Thymus (tissue), 11 donors: ENCODE measurements around the gene DOCK9. TPM values are rescaled to one million over a fixed set of nuclear protein-coding genes. Genes with fewer than 3 reads are reported as not detected.
A peak's percentile ranks its signal among the peaks of the same experiment; 100 is the strongest.

Experiments
- DNase-seq, 9 donors: peaks; one replicate each; pipeline ENCODE4 v3.0.0-alpha.2; 2013; ENCODE audit warnings: low spot score in 9 of 9, low read depth in 6 of 9, missing footprints in 1 of 9
- H3K27ac ChIP-seq, 2 donors: one replicate each; pipeline ENCODE4 v1.5.1; 2013; ENCODE audit warnings: control low read depth in 1 of 2, low read depth in 1 of 2, low read length in 1 of 2, mild to moderate bottlenecking in 1 of 2, moderate library complexity in 1 of 2
- H3K27me3 ChIP-seq, 2 donors: one replicate each; pipeline ENCODE4 v1.5.1; 2013; ENCODE audit warnings: low read length in 1 of 2; ENCODE audit not compliant: control insufficient read depth in 2 of 2, insufficient read depth in 1 of 2
- H3K36me3 ChIP-seq, 2 donors: one replicate each; pipeline ENCODE4 v1.5.1; 2013; ENCODE audit warnings: low read length in 1 of 2, mild to moderate bottlenecking in 1 of 2, moderate library complexity in 1 of 2; ENCODE audit not compliant: control insufficient read depth in 2 of 2, insufficient read depth in 2 of 2
- H3K4me1 ChIP-seq, 2 donors: one replicate each; pipeline ENCODE4 v1.5.1; 2013; ENCODE audit warnings: low read length in 2 of 2; ENCODE audit not compliant: control insufficient read depth in 2 of 2, insufficient read depth in 2 of 2
- H3K4me3 ChIP-seq, 2 donors: one replicate each; pipeline ENCODE4 v1.5.1; 2013; ENCODE audit warnings: low read length in 2 of 2, control low read depth in 1 of 2, mild to moderate bottlenecking in 1 of 2
- H3K9me3 ChIP-seq, 2 donors: one replicate each; pipeline ENCODE4 v1.5.1; 2013; ENCODE audit warnings: low read length in 1 of 2, mild to moderate bottlenecking in 1 of 2; ENCODE audit not compliant: control insufficient read depth in 2 of 2, insufficient read depth in 1 of 2
- WGBS: extraction: QIAGEN DNeasy Blood & Tissue Kit; methylation state at CpG from one replicate; pipeline ENCODE4 v1.1.7; 2013; 5-methylcytosine and 5-hydroxymethylcytosine counted together
- polyA plus RNA-seq: library from polyadenylated mRNA; stranded (reverse); fragments of 200-250 nt; gene quantifications from one replicate; pipeline ENCODE4 v1.2.3, GENCODE V29; 2013
- total RNA-seq: library from RNA; stranded (reverse); fragments of 120-200 nt; gene quantifications from one replicate; pipeline ENCODE4 v1.2.4, GENCODE V29; 2013
- donor health status: healthy.

DOCK9 gene
- total and polyA plus RNA-seq, 2 donors: 34.0 to 37.9 TPM

- no peak for DNase-seq
- WGBS: 85% methylated on average over 7 of the region's 7 CpGs
- peaks cover 10 to 15% of the 10 kb centered on the region in 2 donors for H3K36me3 ChIP-seq
These were observed 143.5 kb downstream of the DOCK9 start for GRCh38 chr13:98834254-98834960.

GRCh38 chr13:98831236-98831635 lies 146.6 kb downstream of the DOCK9 start:
- DNase-seq: no peak
- Histone ChIP-seq H3K27me3 (no peaks in the 10 kb centered on the region), H3K4me3 (no peak overlapping the region), H3K27ac (no peak overlapping the region), H3K36me3 (peaks cover 17 to 19% of the 10 kb centered on the region in 2 donors), H3K4me1 (peaks cover 5 to 13% of the 10 kb centered on the region in 2 donors), H3K9me3 (no peaks in the 10 kb centered on the region)
- WGBS: 89% methylated on average over 8 of the region's 8 CpGs

More at GRCh38 chr13:98834254-98834960, 143.5 kb downstream of the DOCK9 start:
- H3K27me3 ChIP-seq: no peaks in the 10 kb centered on the region
- H3K4me3 ChIP-seq: no peak overlapping the region
- H3K9me3 ChIP-seq: no peaks in the 10 kb centered on the region
- no peak overlapping the region for H3K27ac ChIP-seq
- no peaks in the 10 kb centered on the region for H3K4me1 ChIP-seq

- Histone ChIP-seq H3K27ac (no peak overlapping the region), H3K27me3 (no peaks in the 10 kb centered on the region), H3K9me3 (no peaks in the 10 kb centered on the region), H3K36me3 (peaks cover 17% of the 10 kb centered on the region in 2 donors), H3K4me1 (peaks cover 15 to 27% of the 10 kb centered on the region in 2 donors), H3K4me3 (no peak overlapping the region)
- WGBS: 98% methylated on average over 5 of the region's 5 CpGs
- no peak for DNase-seq
These were observed 148.3 kb downstream of the DOCK9 start for GRCh38 chr13:98829541-98829940.

GRCh38 chr13:98828614-98829013 lies 149.2 kb downstream of the DOCK9 start:
- Histone ChIP-seq H3K36me3 (peaks cover 23 to 24% of the 10 kb centered on the region in 2 donors), H3K4me3 (no peak overlapping the region), H3K4me1 (peaks cover 19 to 35% of the 10 kb centered on the region in 2 donors), H3K9me3 (no peaks in the 10 kb centered on the region), H3K27me3 (no peaks in the 10 kb centered on the region), H3K27ac (no peak overlapping the region)
- WGBS: 99% methylated on average over 2 of the region's 2 CpGs
- DNase-seq: no peak

GRCh38 chr13:98827449-98827848 lies 150.4 kb downstream of the DOCK9 start:
- 85% methylated on average over 14 of the region's 14 CpGs for WGBS
- peak in 1 of 9 donors; percentile 42 for DNase-seq
- H3K4me1 ChIP-seq: peaks cover 19 to 35% of the 10 kb centered on the region in 2 donors
- H3K27ac ChIP-seq: no peak overlapping the region
- H3K4me3 ChIP-seq: no peak overlapping the region
- peaks cover 30 to 32% of the 10 kb centered on the region in 2 donors for H3K36me3 ChIP-seq
- no peaks in the 10 kb centered on the region for H3K9me3 ChIP-seq
- no peaks in the 10 kb centered on the region for H3K27me3 ChIP-seq

GRCh38 chr13:98826146-98826545 lies 151.7 kb downstream of the DOCK9 start:
- H3K27ac ChIP-seq: peak overlapping the region; percentile 61 to 80
- H3K36me3 ChIP-seq: peaks cover 27 to 35% of the 10 kb centered on the region in 2 donors
- H3K4me1 ChIP-seq: peaks cover 19 to 38% of the 10 kb centered on the region in 2 donors
- H3K27me3 ChIP-seq: no peaks in the 10 kb centered on the region
- peak overlapping the region in 1 of 2 donors; percentile 5 for H3K4me3 ChIP-seq
- H3K9me3 ChIP-seq: no peaks in the 10 kb centered on the region
- DNase-seq: peak in 4 of 9 donors; percentile 26 to 65 (median 30)
- 10% methylated on average over 6 of the region's 6 CpGs for WGBS

GRCh38 chr13:98825659-98826058 lies 152.2 kb downstream of the DOCK9 start:
- Histone ChIP-seq H3K27ac (peak overlapping the region; percentile 61 to 80), H3K4me3 (peak overlapping the region in 1 of 2 donors; percentile 5), H3K36me3 (peaks cover 27 to 35% of the 10 kb centered on the region in 2 donors), H3K9me3 (no peaks in the 10 kb centered on the region), H3K4me1 (peaks cover 19 to 43% of the 10 kb centered on the region in 2 donors), H3K27me3 (no peaks in the 10 kb centered on the region)
- peak in 1 of 9 donors; percentile 18 for DNase-seq
- WGBS: 39% methylated on average over 8 of the region's 8 CpGs

GRCh38 chr13:98824376-98825160 lies 153.3 kb downstream of the DOCK9 start:
- Histone ChIP-seq H3K36me3 (peaks cover 21 to 33% of the 10 kb centered on the region in 2 donors), H3K27ac (no peak overlapping the region), H3K9me3 (no peaks in the 10 kb centered on the region), H3K4me1 (peaks cover 19 to 44% of the 10 kb centered on the region in 2 donors), H3K27me3 (no peaks in the 10 kb centered on the region), H3K4me3 (no peak overlapping the region)
- DNase-seq: no peak
- WGBS: 89% methylated on average over 13 of the region's 13 CpGs

- Histone ChIP-seq H3K36me3 (peaks cover 19 to 28% of the 10 kb centered on the region in 2 donors), H3K27me3 (no peaks in the 10 kb centered on the region), H3K4me3 (no peak overlapping the region), H3K4me1 (peaks cover 19 to 44% of the 10 kb centered on the region in 2 donors), H3K27ac (no peak overlapping the region), H3K9me3 (no peaks in the 10 kb centered on the region)
- WGBS: 93% methylated on average over 5 of the region's 5 CpGs
- no peak for DNase-seq
These were observed 154.4 kb downstream of the DOCK9 start for GRCh38 chr13:98823442-98823841.
